Loucy (cell line): Measurements from ENCODE around the gene MON1A.

Experiments
- H2AFZ ChIP-seq: fragments of 200-600 bp; sonication (generic); 2 replicates; pipeline ENCODE4 v1.6.0; 2016; ENCODE audit warnings: antibody characterized with exemption, mild to moderate bottlenecking, low read length, moderate library complexity
- H3F3A ChIP-seq: fragments of 200-600 bp; 2 replicates; pipeline ENCODE4 v1.6.0; 2016; ENCODE audit warnings: antibody characterized with exemption, low read depth, mild to moderate bottlenecking
- H3K27me3 ChIP-seq: fragments of 200-600 bp; sonication (generic); 2 replicates; pipeline ENCODE4 v1.6.1; 2014; ENCODE audit warnings: low read length, mild to moderate bottlenecking; ENCODE audit not compliant: insufficient read depth, poor library complexity, severe bottlenecking
- H3K36me3 ChIP-seq: fragments of 200-600 bp; sonication (generic); 2 replicates; pipeline ENCODE4 v1.6.1; 2016; ENCODE audit warnings: low read length; ENCODE audit not compliant: insufficient read depth
- H3K4me1 ChIP-seq: fragments of 200-600 bp; sonication (generic); 2 replicates; pipeline ENCODE4 v1.5.1; 2014; ENCODE audit warnings: low read length, mild to moderate bottlenecking; ENCODE audit not compliant: insufficient read depth, poor library complexity, severe bottlenecking
- H3K4me2 ChIP-seq: fragments of 200-600 bp; sonication (generic); 2 replicates; pipeline ENCODE4 v1.6.0; 2014; ENCODE audit warnings: antibody characterized with exemption, low read length, low read depth, mild to moderate bottlenecking; ENCODE audit not compliant: poor library complexity, severe bottlenecking
- H3K4me3 ChIP-seq: fragments of 200-600 bp; sonication (generic); 2 replicates; pipeline ENCODE4 v1.5.1; 2014; ENCODE audit warnings: low read length, mild to moderate bottlenecking, mixed read lengths; ENCODE audit not compliant: poor library complexity, severe bottlenecking
- H3K79me2 ChIP-seq: fragments of 200-600 bp; sonication (generic); 2 replicates; pipeline ENCODE4 v1.6.1; 2014; ENCODE audit warnings: low read length; ENCODE audit not compliant: insufficient read depth
- H3K9ac ChIP-seq: fragments of 200-600 bp; sonication (generic); 2 replicates; pipeline ENCODE4 v1.6.0; 2014; ENCODE audit warnings: mild to moderate bottlenecking, low read depth, low read length, moderate library complexity; ENCODE audit not compliant: poor library complexity, severe bottlenecking
- H3K9me2 ChIP-seq: fragments of 200-600 bp; sonication (generic); replicated peaks from 2 replicates; pipeline ENCODE4 v1.6.1; 2016; ENCODE audit warnings: low read depth, low read length, mixed read lengths
- H3K9me3 ChIP-seq: fragments of 200-600 bp; sonication (generic); 2 replicates; pipeline ENCODE4 v1.6.1; 2014; ENCODE audit warnings: mild to moderate bottlenecking, antibody characterized with exemption, low read length, low read depth; ENCODE audit not compliant: insufficient read depth
- H4K20me1 ChIP-seq: fragments of 200-600 bp; sonication (generic); 2 replicates; pipeline ENCODE4 v1.6.0; 2014; ENCODE audit warnings: antibody characterized with exemption, low read length, mild to moderate bottlenecking; ENCODE audit not compliant: insufficient read depth, poor library complexity, severe bottlenecking
- CTCF ChIP-seq: fragments of 200-600 bp; sonication (generic); conservative IDR thresholded peaks from 2 replicates; pipeline ENCODE4 v1.5.1; 2014; ENCODE audit warnings: mild to moderate bottlenecking, antibody characterized with exemption, low read length
- EZH2phosphoT487 ChIP-seq: fragments of 200-600 bp; IDR thresholded peaks from 2 replicates; pipeline ENCODE4 v1.6.1; 2018; ENCODE audit warnings: antibody characterized with exemption, mild to moderate bottlenecking, moderate library complexity, borderline replicate concordance

MON1A gene

GRCh38 chr3:49880581-49881315 lies 48.9 kb downstream of the MON1A start:
- no peak overlapping the region for H3K4me2 ChIP-seq

GRCh38 chr3:49879721-49880120 lies 49.9 kb downstream of the MON1A start:
- H3K9me3 ChIP-seq: no peaks in the 10 kb centered on the region
- H3K4me3 ChIP-seq: no peak overlapping the region
- no peaks in the 10 kb centered on the region for H3K9me2 ChIP-seq
- H3K4me1 ChIP-seq: no peaks in the 10 kb centered on the region
- no peaks in the 10 kb centered on the region for H3K27me3 ChIP-seq
- H3K4me2 ChIP-seq: no peak overlapping the region
- H4K20me1 ChIP-seq: no peaks in the 10 kb centered on the region
- no peak overlapping the region for H2AFZ ChIP-seq
- H3K36me3 ChIP-seq: no peaks in the 10 kb centered on the region
- H3F3A ChIP-seq: no peaks in the 10 kb centered on the region
- H3K79me2 ChIP-seq: no peaks in the 10 kb centered on the region
- no peak overlapping the region for H3K9ac ChIP-seq
- TF ChIP-seq EZH2phosphoT487 (no peak), CTCF (no peak)

More at GRCh38 chr3:49880581-49881315, 48.9 kb downstream of the MON1A start:
- H3K4me3 ChIP-seq: no peak overlapping the region
- H3K79me2 ChIP-seq: no peaks in the 10 kb centered on the region
- TF ChIP-seq EZH2phosphoT487 (no peak), CTCF (no peak)
- H3F3A ChIP-seq: no peaks in the 10 kb centered on the region
- H4K20me1 ChIP-seq: no peaks in the 10 kb centered on the region
- no peaks in the 10 kb centered on the region for H3K27me3 ChIP-seq
- no peaks in the 10 kb centered on the region for H3K9me3 ChIP-seq
- no peaks in the 10 kb centered on the region for H3K4me1 ChIP-seq
- no peaks in the 10 kb centered on the region for H3K36me3 ChIP-seq
- no peaks in the 10 kb centered on the region for H3K9me2 ChIP-seq
- no peak overlapping the region for H3K9ac ChIP-seq
- no peak overlapping the region for H2AFZ ChIP-seq

GRCh38 chr3:49878686-49879085 lies 50.9 kb downstream of the MON1A start:
- Histone ChIP-seq H3K36me3 (no peaks in the 10 kb centered on the region), H3K4me2 (no peak overlapping the region)

More at GRCh38 chr3:49878686-49879085, 50.9 kb downstream of the MON1A start:
- no peaks in the 10 kb centered on the region for H3K27me3 ChIP-seq
- no peaks in the 10 kb centered on the region for H3K9me3 ChIP-seq
- no peaks in the 10 kb centered on the region for H4K20me1 ChIP-seq
- no peaks in the 10 kb centered on the region for H3F3A ChIP-seq
- no peaks in the 10 kb centered on the region for H3K9me2 ChIP-seq
- no peak overlapping the region for H2AFZ ChIP-seq
- no peaks in the 10 kb centered on the region for H3K79me2 ChIP-seq
- no peak overlapping the region for H3K4me3 ChIP-seq
- H3K4me1 ChIP-seq: no peaks in the 10 kb centered on the region
- no peak overlapping the region for H3K9ac ChIP-seq
- TF ChIP-seq EZH2phosphoT487: no peak
- no peak for TF ChIP-seq CTCF
